Fibroblast of skin of left quadriceps (primary cell): ENCODE measurements around the gene BCAR1.
"Not testable (repeated sequence)": the region's sequence is repeated elsewhere in the genome, so short reads cannot be mapped to it uniquely, and the experiment has no call there.

Experiments
- DNase-seq, 2 experiments: peaks; one replicate each; pipeline ENCODE4 v3.0.0-alpha.2; 2013; ENCODE audit warnings: low read depth in 2 of 2

The BCAR1 gene

DNA sequence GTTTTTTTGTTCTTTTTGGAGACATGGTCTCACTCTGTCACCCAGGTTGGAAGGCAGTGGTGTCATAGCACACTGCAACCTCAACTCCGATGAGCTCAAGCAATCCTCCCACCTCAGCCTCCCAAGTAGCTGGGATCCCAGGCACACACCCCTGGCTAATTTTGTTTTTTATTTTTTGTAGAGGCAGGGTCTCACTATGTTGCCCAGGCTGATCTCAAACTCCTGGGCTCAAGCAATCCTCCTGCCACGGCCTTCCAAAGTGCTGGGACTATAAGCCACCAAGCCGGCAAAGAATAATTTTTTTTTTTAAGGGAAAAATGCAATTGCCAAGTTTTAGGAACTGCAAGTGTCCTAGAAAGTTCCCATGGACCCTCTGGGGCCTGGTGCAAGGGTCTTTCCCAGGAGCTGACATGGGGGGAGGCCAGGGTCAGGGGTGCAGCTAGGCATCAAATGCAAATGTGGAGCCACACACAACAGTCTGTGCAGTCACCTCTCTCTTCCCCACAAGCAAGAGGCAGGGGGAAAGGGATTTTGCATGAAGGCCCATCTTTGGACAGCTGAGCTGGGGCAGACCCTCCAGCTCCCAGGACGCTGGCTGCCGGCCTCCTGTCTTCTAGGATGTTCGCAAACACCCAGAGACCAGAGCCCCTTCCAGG lies 20.1 kb upstream of the BCAR1 start:
- DNase-seq: no peak

DNA sequence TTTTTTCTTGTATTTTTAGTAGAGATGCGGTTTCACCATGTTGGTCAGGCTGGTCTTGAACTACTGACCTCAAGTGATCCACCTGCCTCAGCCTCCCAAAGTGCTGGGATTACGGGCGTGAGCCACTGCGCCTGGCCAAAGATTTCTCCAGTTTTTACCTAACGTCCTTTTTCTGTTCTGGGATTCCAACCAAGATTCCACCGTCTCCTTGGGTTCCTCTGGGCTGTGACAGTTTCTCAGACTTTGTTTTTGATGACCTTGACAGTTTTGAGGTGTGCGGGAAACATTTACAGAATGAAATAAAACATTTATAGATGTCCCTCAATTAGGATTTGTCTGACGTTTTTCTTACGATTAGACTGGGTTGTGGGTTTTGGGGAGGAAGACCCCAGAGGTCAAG lies 17.9 kb upstream of the BCAR1 start:
- not testable (repeated sequence) for DNase-seq

GRCh38 chr16:75267631-75268264 lies 16.3 kb upstream of the BCAR1 start:
- no peak for DNase-seq

DNA sequence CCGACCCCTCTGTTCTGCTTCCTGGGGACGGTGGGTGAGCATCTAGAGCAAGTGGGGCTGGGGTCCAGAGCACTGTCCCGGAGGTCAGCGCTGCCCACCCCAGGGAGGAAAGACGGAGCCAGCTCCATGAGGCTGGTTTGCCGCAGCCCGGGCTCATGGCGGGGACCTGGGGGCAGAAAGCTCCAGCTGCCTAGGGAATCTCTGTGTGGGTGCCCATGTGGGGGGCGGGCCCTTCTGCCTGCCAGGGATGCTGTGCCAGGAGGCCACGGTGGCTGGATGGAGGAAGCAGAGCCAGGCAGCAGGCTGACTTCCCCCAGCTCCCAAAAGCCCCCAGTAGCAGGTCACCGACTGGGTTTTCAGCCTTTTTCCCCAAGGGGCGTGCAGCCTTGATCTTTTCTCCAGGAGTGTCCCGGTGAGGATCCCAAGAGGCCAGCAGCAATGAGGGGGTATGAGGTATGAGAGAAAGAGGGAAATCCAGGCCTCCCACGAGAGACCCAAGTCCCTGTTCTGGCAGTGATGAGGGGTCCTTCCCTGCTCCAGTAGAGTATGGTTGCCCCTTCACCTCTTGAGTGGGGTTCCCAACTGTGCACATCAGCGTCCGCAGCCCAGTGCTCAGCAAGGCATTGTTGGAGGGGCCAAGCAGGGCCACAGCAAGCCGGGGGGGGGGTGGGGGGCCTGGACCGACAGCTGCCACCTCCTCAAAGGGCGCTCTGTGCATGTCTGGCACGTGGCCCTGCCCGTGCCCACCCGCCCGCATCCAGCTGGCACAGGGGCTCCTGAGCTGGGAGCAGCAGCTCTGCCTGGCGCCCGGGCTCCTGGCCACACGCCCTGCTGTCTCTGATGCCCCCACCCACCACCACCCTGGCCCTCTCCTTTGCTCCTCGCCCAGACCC lies 15.6 kb upstream of the BCAR1 start:
- no peak for DNase-seq

- DNase-seq: no peak
Observed at GRCh38 chr16:75265911-75266701, 14.7 kb upstream of the BCAR1 start.

DNA sequence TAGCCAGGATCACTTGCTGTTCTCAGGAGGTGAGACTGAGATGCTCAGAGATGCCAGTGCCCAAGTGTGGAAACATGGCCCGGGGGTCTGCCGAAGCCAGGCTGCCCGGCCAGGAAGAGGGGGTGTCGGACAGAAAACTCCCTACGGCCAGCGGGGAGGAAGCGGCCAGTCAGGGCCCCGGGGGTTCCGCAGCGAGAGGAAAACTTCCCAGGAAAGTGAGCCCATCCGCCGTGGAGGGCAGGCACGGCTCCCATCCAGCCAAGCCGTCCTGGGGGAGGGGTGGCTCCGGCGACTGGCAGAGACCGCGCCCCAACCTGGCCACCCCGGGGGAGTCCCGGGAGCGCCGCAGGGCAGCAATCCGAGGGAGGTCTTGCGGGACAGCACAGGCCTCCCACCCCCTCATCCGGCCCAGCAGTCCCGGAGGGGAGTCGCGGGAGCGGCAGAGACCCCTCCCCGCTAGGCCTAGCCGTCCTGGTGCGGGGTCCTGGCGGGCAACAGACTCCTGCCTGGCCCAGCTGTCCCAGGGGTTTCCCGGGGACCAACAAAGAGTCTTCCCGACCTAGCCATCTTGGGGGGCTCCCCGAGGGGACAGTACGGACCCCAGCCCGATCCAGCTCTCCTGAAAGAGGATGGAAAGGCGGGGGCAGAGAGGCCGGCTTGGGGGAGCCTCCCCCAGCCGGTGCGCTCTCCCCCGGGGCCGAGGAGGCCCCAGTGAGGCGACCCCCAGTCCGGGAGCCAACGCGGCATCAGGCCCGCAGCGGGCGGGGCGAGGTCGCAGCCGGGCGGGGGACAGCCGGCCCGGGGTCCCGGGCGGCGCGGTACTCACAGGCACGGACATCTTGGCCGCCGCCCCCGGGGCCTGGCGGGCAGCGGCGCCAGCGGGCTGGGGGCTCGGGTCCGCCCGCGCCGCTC lies 13.8 kb upstream of the BCAR1 start:
- no peak for DNase-seq

DNA sequence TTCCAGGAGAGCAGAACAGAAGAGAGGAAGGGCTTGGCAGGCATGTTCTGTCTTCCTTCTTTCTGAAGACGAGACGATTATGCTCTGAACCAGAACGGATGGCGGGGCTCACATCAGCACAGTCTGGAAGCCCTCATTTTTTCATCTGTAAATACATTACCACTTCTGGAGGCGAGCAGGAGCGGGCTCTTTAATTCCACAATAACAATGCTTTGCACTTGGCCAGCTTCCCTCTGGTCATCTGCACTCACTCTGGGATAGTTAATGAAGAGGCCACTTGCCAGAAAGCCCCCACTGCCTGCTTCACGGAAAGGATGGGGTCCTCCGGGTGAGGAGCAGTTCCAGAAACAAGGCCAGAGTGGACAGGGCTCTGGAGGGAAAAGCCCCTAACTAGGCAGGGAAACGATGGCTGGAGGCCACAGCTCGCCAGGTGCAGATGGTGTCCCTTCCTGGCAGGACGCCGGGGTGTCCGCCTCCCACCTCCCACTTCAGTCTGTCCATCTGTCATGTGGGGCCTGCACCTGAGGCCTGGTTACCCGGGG lies 13.1 kb upstream of the BCAR1 start:
- no peak for DNase-seq

DNA sequence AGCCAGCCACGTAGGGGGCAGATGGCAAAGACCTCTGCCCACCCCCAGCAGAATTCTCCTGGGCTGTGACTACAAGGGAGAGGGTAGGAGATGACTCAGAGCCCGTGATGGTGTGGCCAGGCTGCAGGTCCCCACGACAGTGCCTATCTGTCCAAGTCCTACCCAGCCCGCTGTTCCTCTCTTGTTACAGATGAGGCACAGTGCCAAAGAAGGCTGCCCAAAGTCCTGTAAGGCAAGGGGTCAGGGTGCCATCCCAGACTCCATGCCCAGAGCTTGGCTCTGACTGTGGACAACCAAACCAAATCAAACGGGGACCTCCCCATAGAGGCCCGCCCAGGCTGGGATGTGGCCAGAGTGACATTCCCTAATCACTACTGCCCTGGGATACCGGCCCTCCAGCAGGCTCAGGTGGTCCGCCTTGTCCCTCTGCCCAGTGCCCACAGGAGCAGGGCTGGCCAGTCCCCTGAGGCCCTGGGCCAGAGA lies 12.6 kb upstream of the BCAR1 start:
- DNase-seq: no peak

DNA sequence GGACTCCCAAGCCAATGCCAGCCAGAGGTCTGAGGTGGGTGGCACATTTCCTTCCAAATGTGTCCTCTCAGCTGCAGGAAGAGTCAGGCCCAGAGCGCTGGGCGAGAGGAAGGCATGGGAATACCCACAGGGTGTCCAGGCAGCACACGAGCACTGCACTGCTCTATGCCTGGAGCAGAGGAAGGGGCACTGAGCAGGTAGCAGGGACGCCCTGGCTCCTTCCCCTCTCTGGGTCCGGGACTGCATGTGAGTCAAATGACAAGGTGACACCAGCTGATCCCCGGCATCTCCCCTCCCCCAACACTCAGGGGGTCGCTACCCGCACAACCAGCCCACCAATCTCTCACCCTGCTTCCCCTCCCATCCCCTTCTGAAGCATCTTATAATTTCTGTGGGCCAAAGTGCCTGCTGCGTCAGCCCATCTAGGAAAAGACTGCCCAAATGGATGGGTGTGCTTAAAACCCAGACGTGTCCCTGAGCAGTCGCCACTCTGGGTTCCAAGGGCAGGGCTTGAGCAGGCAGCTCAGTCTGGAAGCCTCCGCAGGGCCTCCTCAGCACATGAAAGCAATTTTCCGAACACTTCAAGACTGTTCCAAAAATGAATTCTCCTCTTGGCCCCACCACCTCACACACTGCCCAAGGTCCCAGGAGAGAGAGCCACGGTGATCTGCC lies 12.0 kb upstream of the BCAR1 start:
- DNase-seq: no peak

- DNase-seq: no peak
Observed at GRCh38 chr16:75262800-75263127, 11.3 kb upstream of the BCAR1 start.

DNA sequence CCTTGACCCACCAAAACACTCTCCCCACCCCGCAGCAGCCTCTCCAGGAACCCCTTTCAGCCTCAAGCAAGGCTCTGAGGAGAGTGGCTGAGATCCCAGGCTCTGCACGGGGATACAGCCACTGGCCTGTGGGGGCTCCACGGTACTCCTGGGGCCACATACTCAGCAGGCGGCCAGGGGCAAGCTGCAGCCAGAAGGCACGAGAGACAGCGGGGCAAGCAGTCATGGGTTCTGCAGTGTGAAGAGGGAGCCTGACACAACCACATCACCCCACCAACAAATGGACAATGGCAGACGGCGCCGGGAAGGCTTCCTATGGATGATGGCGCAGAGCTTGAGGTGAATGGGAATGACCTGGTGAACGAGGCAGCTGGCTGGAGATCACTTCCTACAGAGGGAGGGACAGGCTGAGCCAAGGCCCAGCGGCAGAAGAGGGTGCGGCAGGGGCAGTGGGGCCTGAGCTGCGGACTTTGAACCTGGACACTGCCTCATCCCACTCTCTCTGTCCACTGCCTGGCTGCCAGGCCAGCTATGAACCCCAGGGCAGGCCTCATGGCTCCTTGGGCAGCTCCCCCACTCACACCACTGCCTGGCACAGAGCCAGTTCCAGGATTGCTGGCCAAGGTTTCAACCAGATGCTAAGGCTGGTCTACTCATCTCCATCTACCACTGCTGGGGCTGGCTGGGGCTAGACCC lies 10.8 kb upstream of the BCAR1 start:
- no peak for DNase-seq

GRCh38 chr16:75261590-75262078 lies 10.2 kb upstream of the BCAR1 start:
- DNase-seq: no peak

DNA sequence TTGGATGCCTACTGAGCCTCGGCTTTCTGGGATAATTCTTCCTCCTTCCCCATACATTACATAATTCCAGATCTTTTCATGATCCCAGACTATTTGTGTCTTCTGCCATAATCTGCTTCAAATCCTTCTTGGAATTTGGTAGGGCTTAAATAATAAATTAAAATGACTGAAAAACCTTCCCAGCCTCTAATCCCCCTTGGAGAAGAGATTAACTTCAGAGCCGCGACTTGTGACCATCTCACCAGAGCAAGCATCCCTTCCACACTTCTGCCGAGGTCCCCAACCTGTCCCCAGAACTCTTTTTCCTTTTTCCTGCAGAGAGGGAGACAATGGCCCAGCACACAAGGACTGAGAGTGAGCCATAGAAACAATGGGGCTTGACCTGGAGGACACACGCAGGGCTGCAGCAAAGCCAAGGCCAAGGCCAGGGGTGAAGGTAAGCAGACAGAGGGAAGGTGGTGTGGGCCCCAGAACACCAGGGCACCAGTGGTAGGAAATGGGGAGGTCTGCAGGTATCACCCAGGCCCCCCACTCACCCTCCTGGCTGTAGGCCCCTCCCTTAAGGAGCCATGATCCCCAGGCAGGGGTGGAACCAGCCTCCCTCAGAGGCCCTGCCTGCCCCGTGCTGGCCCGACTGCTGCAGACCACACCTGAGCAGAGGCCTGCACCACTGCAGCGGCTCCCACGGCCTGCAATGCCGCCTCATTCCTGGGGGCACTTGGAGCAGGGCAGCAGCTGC lies 9.6 kb upstream of the BCAR1 start:
- no peak for DNase-seq

DNA sequence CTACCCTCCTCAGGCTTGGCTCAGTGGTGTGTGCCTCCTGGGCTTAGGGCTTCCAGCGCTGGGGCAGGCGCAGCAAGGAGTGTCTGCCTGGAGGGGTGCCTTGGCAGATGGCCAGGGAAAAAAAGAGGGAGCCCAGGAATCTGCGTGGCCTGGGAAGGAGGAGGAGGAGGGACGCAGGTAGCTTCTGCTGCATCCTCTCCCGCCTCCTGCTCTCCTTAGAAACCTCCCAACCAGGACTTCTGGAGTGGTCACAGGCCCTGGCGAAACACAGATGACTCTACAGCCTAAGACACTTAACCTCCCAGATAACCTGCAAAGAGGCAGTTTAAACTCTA lies 7.3 kb upstream of the BCAR1 start:
- no peak for DNase-seq

DNA sequence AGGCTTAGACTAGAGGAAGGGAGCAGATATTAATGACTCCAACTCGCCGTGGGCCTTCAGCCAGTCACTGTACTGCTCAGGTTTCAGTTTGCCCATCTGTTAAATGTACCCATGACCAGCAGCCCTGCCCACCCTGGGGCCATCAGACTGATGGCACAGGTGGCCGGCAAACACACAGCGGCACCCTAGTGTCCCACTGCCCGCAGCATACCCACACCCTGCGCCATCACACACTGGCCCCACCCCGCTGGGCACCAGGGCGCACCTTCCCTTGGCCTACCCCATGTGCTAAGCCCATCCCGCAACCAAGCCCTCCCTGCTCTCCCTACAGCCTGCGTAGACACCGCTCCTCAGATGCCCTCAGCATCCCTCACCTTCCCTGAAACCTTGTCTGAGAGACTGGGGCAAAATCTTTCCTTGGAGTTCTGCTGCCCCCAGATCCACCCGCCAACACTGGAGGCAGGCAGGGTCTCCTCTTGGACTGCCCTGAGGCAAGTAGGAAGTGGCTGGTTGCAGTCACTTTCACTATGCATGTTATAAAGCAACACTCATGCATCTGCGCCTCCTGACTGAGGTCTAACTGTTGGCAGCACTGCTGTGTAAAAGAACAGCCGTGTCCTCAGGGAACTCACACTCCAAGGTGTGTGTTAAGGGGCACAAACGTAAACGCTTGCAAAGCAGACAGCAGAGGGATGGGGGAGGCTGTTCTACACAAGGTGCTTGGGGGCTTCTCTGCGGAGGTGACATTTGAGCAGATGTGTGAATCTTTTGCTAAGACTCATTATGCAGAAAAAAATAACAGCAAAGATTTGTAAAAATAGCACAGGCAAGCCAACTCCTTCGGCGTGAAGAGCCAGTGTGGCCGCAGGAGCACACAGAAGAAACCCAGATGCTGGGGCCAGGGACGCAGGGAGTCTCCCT lies 6.7 kb upstream of the BCAR1 start:
- DNase-seq: no peak

- DNase-seq: no peak
Observed at GRCh38 chr16:75256696-75257343, 5.4 kb upstream of the BCAR1 start.

DNA sequence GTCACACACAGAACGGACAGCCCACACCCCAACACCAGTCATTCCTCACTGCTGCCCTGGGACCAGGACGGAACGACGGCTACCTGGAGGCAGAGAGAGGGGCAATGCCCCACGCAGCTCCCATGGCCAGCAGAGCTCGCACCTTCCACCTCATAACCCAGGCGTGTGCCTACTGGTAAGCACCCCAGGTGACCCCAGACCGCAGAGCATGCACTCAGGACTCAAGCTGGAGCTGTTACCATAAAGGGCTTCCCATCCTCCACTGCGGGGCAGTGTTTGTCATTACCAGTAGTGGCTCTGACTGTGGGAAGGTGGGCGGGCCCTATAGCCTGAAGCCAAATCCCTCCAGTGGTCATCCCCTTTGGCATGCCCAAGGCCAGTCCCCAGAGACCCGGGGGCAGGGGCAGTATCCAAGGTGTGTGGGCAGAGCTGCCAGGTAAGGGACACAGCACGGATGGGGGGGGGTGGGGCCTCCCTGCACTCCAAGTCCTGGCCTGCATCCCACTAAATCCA lies 4.7 kb upstream of the BCAR1 start:
- DNase-seq: no peak
